ENCODE data around the gene MYH7. TPM values are rescaled to one million over a fixed set of nuclear protein-coding genes. Genes with fewer than 3 reads are reported as not detected.

Gene MYH7
- total and polyA plus RNA-seq, 2 donors (not counting 1 experiment from before 2014, with no cell fraction given), result not detected

GRCh38 chr14:23437133-23438100 lies 2.0 kb upstream of the MYH7 start:
- no peaks in the 10 kb centered on the region for H3K36me3 ChIP-seq (ENCODE audit: control insufficient read depth, insufficient read depth, low read length)
- peaks cover 5% of the 10 kb centered on the region for H3K27me3 ChIP-seq (ENCODE audit: control insufficient read depth, insufficient read depth, low read length)
- H3K4me2 ChIP-seq (ENCODE audit: extremely low read depth, insufficient read depth, low read length), result no peak overlapping the region
- TF ChIP-seq CTCF (conservative IDR thresholded peaks at IDR 0.05 in 1 of 2, IDR thresholded peaks at IDR 0.05 in 1 of 2; ENCODE audit: low read depth in 1 of 2, low read length in 2 of 2) (no peak), EZH2 (IDR thresholded peaks at IDR 0.05; ENCODE audit: low read length, missing control alignments) (no peak)
- no peaks in the 10 kb centered on the region for H4K20me1 ChIP-seq (ENCODE audit: control insufficient read depth, extremely low read depth, insufficient read depth, low read length)
- H3K27ac ChIP-seq (ENCODE audit: insufficient read depth, low read length), result no peak overlapping the region
- H2AFZ ChIP-seq (ENCODE audit: low read length), result no peak overlapping the region
- H3K9ac ChIP-seq (ENCODE audit: insufficient read depth, low read length), result no peak overlapping the region
- DNase-seq (ENCODE audit: low read depth in 2 of 2), result no peak
- H3K4me3 ChIP-seq (replicated peaks in 1 of 4; ENCODE audit: control extremely low read depth in 1 of 4, insufficient read depth in 1 of 4, low read depth in 3 of 4, low read length in 4 of 4), result no peak overlapping the region
- H3K9me3 ChIP-seq (ENCODE audit: control insufficient read depth, insufficient read depth, low read depth, low read length), result no peaks in the 10 kb centered on the region
- no peaks in the 10 kb centered on the region for H3K4me1 ChIP-seq (ENCODE audit: control insufficient read depth, extremely low read depth, insufficient read depth, low read length)
- H3K79me2 ChIP-seq (ENCODE audit: control insufficient read depth, insufficient read depth, low read length), result no peaks in the 10 kb centered on the region

GRCh38 chr14:23436327-23437132 lies 1.1 kb upstream of the MYH7 start:
- Histone ChIP-seq H2AFZ (ENCODE audit: low read length) (no peak overlapping the region), H3K27me3 (ENCODE audit: control insufficient read depth, insufficient read depth, low read length) (peaks cover 5% of the 10 kb centered on the region), H3K4me1 (ENCODE audit: control insufficient read depth, extremely low read depth, insufficient read depth, low read length) (no peaks in the 10 kb centered on the region), H3K4me2 (ENCODE audit: extremely low read depth, insufficient read depth, low read length) (no peak overlapping the region), H3K4me3 (replicated peaks in 1 of 4; ENCODE audit: control extremely low read depth in 1 of 4, insufficient read depth in 1 of 4, low read depth in 3 of 4, low read length in 4 of 4) (no peak overlapping the region), H3K9ac (ENCODE audit: insufficient read depth, low read length) (no peak overlapping the region), H3K27ac (ENCODE audit: insufficient read depth, low read length) (no peak overlapping the region), H3K36me3 (ENCODE audit: control insufficient read depth, insufficient read depth, low read length) (no peaks in the 10 kb centered on the region), H4K20me1 (ENCODE audit: control insufficient read depth, extremely low read depth, insufficient read depth, low read length) (no peaks in the 10 kb centered on the region), H3K79me2 (ENCODE audit: control insufficient read depth, insufficient read depth, low read length) (no peaks in the 10 kb centered on the region), H3K9me3 (ENCODE audit: control insufficient read depth, insufficient read depth, low read depth, low read length) (no peaks in the 10 kb centered on the region)
- no peak for DNase-seq (ENCODE audit: low read depth in 2 of 2)
- no peak for TF ChIP-seq CTCF (conservative IDR thresholded peaks at IDR 0.05 in 1 of 2, IDR thresholded peaks at IDR 0.05 in 1 of 2; ENCODE audit: low read depth in 1 of 2, low read length in 2 of 2)
